ENCODE data around the gene C2CD2. TPM values are rescaled to one million over a fixed set of nuclear protein-coding genes. Genes with fewer than 3 reads are reported as not detected.
A peak's percentile ranks its signal among the peaks of the same experiment; 100 is the strongest.

C2CD2 gene
- total RNA-seq, 4 donors from 2014 or later = 3.0 to 15.7 (median 7.4) TPM

DNA sequence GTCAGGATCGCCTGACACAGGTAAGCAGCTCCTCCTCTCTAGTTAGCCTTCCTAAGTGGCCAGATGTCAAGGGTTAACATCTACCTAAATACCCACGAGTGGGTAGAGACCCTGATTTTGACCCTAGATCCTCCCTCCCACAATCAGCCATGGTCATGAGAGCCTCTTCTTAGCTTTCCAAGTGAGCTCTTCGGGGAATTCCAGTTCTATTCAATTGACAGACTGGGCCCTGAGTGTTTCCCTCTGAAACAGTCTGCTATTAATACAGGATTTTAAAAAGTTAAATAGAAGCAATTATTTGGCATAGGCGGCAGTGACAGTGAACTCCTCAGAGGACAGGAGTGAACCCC, 28.1 kb downstream of the C2CD2 start:
- Histone ChIP-seq H3K4me1 (peaks cover 7 to 48% (median 30%) of the 10 kb centered on the region in 4 donors), H3K9me3 (no peaks in the 10 kb centered on the region), H3K4me3 (peak overlapping the region in 2 of 4 donors; percentile 32 to 48), H3K27me3 (no peaks in the 10 kb centered on the region), H3K36me3 (no peaks in the 10 kb centered on the region), H3K27ac (peak overlapping the region; percentile 83 to 90 (median 86))
- in situ Hi-C loops (cut with MboI; ENCODE audit: low pct_ligation_motif_present in 1 of 4, low pct_unique_long_range_greater_than_20kb in 1 of 4, low sequenced_read_pairs in 3 of 4) (loop anchor here in 1 of 4 donors (25.0 kb wide), 1 partner anchor 187 kb away; no protein-coding TSS in a partner anchor), intact Hi-C loops (cut with DNase I; ENCODE audit: low total_unique reads) (no loop called here)
- 40 to 66% methylated on average over 1 to 4 of the region's 4 CpGs for WGBS, 2 donors (ENCODE audit: low coverage in 1 of 2)
- no peak for DNase-seq
- no peak for TF ChIP-seq POLR2AphosphoS5 (IDR thresholded peaks at IDR 0.05)
- TF ChIP-seq EP300 (IDR thresholded peaks at IDR 0.05; ENCODE audit: low read depth) = no peak
- TF ChIP-seq, protein P1, sequence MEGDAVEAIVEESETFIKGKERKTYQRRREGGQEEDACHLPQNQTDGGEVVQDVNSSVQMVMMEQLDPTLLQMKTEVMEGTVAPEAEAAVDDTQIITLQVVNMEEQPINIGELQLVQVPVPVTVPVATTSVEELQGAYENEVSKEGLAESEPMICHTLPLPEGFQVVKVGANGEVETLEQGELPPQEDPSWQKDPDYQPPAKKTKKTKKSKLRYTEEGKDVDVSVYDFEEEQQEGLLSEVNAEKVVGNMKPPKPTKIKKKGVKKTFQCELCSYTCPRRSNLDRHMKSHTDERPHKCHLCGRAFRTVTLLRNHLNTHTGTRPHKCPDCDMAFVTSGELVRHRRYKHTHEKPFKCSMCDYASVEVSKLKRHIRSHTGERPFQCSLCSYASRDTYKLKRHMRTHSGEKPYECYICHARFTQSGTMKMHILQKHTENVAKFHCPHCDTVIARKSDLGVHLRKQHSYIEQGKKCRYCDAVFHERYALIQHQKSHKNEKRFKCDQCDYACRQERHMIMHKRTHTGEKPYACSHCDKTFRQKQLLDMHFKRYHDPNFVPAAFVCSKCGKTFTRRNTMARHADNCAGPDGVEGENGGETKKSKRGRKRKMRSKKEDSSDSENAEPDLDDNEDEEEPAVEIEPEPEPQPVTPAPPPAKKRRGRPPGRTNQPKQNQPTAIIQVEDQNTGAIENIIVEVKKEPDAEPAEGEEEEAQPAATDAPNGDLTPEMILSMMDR (IDR thresholded peaks at IDR 0.05) = no peak
- TF ChIP-seq POLR2A (IDR thresholded peaks at IDR 0.05) = no peak

DNA sequence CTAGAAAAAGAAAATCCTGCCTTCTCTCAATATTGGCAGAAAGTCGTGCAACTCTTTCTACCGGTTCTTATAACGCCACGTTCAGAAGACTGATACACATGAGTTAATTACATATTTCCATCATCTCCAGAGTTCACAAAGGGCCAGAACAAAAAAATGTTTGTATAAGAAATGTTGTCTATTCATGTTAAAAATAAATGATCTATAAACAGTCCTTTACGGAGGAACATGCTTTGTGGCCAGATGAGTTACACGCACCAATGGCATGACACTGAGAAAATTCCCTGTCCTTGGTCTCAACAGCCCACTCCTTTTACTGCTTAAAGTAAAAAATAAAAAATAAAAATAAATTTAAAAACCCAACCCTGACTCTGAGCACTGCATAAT, 29.5 kb downstream of the C2CD2 start:
- H3K9me3 ChIP-seq = no peaks in the 10 kb centered on the region
- H3K4me1 ChIP-seq = peaks cover 7 to 44% (median 30%) of the 10 kb centered on the region in 4 donors
- H3K4me3 ChIP-seq = no peak overlapping the region
- H3K27me3 ChIP-seq = no peaks in the 10 kb centered on the region
- WGBS, 2 donors (ENCODE audit: low coverage in 1 of 2) = 71 to 81% methylated on average over 5 to 6 of the region's 6 CpGs
- no peaks in the 10 kb centered on the region for H3K36me3 ChIP-seq
- intact Hi-C loops (cut with DNase I; ENCODE audit: low total_unique reads) (no loop called here), in situ Hi-C loops (cut with MboI; ENCODE audit: low pct_ligation_motif_present in 1 of 4, low pct_unique_long_range_greater_than_20kb in 1 of 4, low sequenced_read_pairs in 3 of 4) (loop anchor here in 1 of 4 donors (25.0 kb wide), 1 partner anchor 112 kb away; no protein-coding TSS in a partner anchor)
- H3K27ac ChIP-seq = peak overlapping the region; percentile 83 to 90 (median 86)
- TF ChIP-seq EP300 (IDR thresholded peaks at IDR 0.05; ENCODE audit: low read depth) = no peak
- TF ChIP-seq POLR2AphosphoS5 (IDR thresholded peaks at IDR 0.05) = no peak
- TF ChIP-seq, protein P1 (IDR thresholded peaks at IDR 0.05) = no peak
- TF ChIP-seq POLR2A (IDR thresholded peaks at IDR 0.05) = no peak
- no peak for DNase-seq

DNA sequence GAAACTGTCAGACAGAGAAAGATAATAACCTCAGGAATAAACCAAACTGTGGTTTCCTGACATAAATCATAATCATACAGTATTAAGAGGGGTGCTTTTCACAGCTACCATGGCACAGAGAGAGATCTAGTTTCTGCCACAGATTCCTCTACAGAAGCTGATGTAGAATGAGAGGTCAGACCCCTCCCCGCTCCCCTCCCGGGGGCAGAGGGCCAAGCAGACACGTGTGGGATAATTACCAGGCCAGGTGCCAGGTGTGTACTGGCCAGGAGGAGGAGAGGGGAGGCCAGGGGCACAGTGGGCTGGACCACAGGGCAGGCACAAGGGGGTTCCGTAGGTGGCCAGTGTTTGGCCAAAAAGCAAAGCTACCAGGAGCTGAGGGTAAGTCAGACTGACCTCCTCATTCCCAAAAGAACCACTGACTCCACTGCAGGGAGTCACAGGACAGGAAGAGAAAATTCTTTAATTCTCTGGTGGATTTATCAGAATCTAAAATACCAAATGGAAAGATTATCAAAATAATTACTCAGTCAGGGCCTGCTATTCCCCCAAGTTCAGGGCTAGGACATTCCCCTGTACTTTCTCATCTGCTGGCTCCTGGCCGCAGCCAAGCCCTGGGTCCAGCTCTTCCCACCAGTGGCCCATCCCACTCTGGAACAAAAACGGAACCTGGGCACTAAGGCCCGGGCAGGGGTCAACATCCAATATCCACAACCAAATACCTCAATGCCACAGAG, 30.0 kb downstream of the C2CD2 start:
- no peak for DNase-seq
- H3K9me3 ChIP-seq = no peaks in the 10 kb centered on the region
- intact Hi-C loops (cut with DNase I; ENCODE audit: low total_unique reads) = no loop called here
- 50 to 55% methylated on average over 2 to 7 of the region's 7 CpGs for WGBS, 2 donors (ENCODE audit: low coverage in 1 of 2)
- no peaks in the 10 kb centered on the region for H3K27me3 ChIP-seq
- peak overlapping the region; percentile 83 to 90 (median 86) for H3K27ac ChIP-seq
- no peak for TF ChIP-seq EP300 (IDR thresholded peaks at IDR 0.05; ENCODE audit: low read depth)
- no peak for TF ChIP-seq POLR2A (IDR thresholded peaks at IDR 0.05)
- no peak for TF ChIP-seq POLR2AphosphoS5 (IDR thresholded peaks at IDR 0.05)
- TF ChIP-seq, protein P1 (IDR thresholded peaks at IDR 0.05) = no peak
- no peaks in the 10 kb centered on the region for H3K36me3 ChIP-seq
- peaks cover 7 to 39% (median 30%) of the 10 kb centered on the region in 4 donors for H3K4me1 ChIP-seq
- no peak overlapping the region for H3K4me3 ChIP-seq
- in situ Hi-C loops (cut with MboI; ENCODE audit: low pct_ligation_motif_present in 1 of 4, low pct_unique_long_range_greater_than_20kb in 1 of 4, low sequenced_read_pairs in 3 of 4) = loop anchor here in 1 of 4 donors (25.0 kb wide), 1 partner anchor 111 kb away; no protein-coding TSS in a partner anchor

DNA sequence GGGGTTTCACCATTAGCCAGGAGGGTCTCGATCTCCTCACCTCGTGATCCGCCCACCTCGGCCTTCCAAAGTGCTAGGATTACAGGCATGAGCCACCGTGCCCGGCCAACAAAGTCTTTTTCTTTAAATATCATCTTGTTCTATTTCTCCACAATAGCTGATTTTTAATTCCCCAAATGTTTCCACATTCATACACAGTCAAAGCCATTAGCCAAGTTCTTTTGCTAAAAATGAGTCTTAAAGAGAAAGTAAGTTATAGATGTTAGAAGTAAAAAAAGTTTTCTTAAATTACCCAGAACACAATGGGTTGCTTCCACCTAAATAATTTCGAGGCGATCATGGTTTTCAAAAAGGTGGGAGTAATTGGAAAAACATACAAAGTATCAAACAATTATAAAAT, 30.6 kb downstream of the C2CD2 start:
- peaks cover 7 to 39% (median 30%) of the 10 kb centered on the region in 4 donors for H3K4me1 ChIP-seq
- TF ChIP-seq POLR2A (IDR thresholded peaks at IDR 0.05) (no peak), POLR2AphosphoS5 (IDR thresholded peaks at IDR 0.05) (no peak), EP300 (IDR thresholded peaks at IDR 0.05; ENCODE audit: low read depth) (no peak)
- TF ChIP-seq, protein P1 (IDR thresholded peaks at IDR 0.05) = no peak
- H3K4me3 ChIP-seq = no peak overlapping the region
- H3K9me3 ChIP-seq = no peaks in the 10 kb centered on the region
- in situ Hi-C loops (cut with MboI; ENCODE audit: low pct_ligation_motif_present in 1 of 4, low pct_unique_long_range_greater_than_20kb in 1 of 4, low sequenced_read_pairs in 3 of 4) (loop anchor here in 1 of 4 donors (25.0 kb wide), 1 partner anchor 111 kb away; no protein-coding TSS in a partner anchor), intact Hi-C loops (cut with DNase I; ENCODE audit: low total_unique reads) (no loop called here)
- H3K27me3 ChIP-seq = no peaks in the 10 kb centered on the region
- 77 to 85% methylated on average over 6 to 8 of the region's 8 CpGs for WGBS, 2 donors (ENCODE audit: low coverage in 1 of 2)
- H3K36me3 ChIP-seq = no peaks in the 10 kb centered on the region
- peak overlapping the region; percentile 83 to 90 (median 86) for H3K27ac ChIP-seq
- DNase-seq = no peak

All from transverse colon (tissue), 4 donors.